ENCODE data around the gene ACAN.

ACAN gene

DNA sequence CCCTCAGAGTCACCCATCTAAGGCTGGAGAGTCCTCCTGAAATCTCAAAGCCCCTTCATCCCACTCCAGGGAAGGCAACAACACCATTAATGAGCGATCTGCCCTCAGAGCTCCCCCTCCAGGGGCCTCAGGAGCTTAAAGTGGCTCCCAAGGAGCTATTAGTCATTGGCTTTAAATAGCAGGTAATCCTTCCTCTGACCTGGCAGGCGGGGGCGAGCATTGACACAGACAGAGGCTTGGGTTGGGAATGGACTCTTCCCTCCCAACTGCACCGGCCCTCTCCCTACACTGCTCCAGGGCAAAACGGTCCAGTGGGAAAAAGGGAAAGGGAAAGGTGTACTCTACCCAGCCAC, 108.5 kb downstream of the ACAN start:
- TF ChIP-seq, protein P1, sequence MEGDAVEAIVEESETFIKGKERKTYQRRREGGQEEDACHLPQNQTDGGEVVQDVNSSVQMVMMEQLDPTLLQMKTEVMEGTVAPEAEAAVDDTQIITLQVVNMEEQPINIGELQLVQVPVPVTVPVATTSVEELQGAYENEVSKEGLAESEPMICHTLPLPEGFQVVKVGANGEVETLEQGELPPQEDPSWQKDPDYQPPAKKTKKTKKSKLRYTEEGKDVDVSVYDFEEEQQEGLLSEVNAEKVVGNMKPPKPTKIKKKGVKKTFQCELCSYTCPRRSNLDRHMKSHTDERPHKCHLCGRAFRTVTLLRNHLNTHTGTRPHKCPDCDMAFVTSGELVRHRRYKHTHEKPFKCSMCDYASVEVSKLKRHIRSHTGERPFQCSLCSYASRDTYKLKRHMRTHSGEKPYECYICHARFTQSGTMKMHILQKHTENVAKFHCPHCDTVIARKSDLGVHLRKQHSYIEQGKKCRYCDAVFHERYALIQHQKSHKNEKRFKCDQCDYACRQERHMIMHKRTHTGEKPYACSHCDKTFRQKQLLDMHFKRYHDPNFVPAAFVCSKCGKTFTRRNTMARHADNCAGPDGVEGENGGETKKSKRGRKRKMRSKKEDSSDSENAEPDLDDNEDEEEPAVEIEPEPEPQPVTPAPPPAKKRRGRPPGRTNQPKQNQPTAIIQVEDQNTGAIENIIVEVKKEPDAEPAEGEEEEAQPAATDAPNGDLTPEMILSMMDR (conservative IDR thresholded peaks at IDR 0.05; ENCODE audit: low read depth, low read length) = peak; percentile 30
- H3K4me3 ChIP-seq (ENCODE audit: low read length) = peak overlapping the region; percentile 88
- peak; percentile 78 for DNase-seq (ENCODE audit: low read depth)

DNA sequence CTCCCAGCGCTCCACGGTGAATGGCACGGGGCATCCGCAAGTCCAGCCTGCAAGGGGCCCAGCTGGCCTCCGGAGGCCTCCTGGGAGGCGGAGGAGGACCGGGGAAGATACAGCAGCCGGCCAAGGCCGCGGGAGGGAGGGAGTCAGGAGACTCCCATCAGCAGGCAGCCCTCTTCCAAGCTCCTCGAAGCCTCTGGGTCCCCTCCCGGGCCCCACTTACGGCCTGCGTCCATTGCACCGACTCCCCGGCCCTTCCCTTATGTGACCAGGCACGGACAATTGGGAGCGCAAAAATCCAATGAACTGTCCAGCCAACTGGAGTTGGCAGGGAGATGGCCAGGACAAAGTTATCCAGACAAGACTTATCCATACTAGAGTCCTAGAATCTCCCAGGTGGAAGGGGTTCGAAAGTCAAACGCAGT, 109.3 kb downstream of the ACAN start:
- DNase-seq (ENCODE audit: low read depth) = no peak
- TF ChIP-seq, protein P1 (conservative IDR thresholded peaks at IDR 0.05; ENCODE audit: low read depth, low read length) = no peak

DNA sequence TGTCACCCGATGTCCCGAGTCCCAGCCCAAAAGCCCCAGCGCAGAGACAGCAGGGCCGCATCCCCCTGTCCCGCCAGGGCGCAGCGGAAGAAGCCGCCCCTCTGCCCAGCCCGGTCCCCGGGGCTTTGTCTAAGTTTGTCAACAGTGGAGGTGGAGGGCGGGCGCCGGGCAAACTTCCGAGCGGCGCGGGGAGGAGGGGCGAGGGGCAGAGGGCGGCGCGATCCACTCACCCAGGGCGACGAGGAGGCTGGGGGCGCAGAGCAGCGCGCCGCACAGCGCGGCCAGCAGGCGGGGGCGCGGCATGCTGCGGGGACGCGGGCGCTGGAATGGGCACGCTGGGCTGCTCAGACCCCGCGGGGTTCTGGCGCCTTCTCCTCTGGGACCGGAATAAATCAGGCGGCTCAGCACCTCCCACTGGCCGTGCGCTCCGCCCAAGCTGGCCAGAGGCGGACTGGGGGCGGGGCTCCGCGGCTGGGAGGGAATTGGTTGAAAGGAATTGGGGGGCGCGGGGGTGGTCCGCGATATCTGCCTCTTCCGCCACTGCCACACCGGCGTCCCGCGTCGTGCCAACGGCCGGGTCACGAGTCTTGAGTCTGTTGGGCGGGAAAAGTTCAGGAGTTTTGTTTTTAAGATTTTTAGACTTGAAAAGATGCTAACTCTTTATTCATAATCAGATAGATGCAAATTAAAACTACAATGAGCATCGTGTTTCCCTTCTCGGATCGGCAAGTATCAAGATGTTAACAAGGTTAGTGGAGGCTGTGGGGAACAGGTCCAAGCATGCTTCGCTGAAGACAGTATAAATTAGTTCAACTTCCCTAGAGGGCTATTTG, 110.0 kb downstream of the ACAN start, which contains the start of gene MFGE8:
Gene MFGE8 (minus strand): TSS at position 363 of the 833 bp plus-strand sequence. CDS start 60 bp downstream, at position 303.
- peak; percentile 49 for DNase-seq (ENCODE audit: low read depth)
- TF ChIP-seq, protein P1 (conservative IDR thresholded peaks at IDR 0.05; ENCODE audit: low read depth, low read length) = no peak
- peak within 1 kb of the TSS; percentile 88 for H3K4me3 ChIP-seq (ENCODE audit: low read length)

More for the DNA sequence above, 109.3 kb downstream of the ACAN start:
- peak overlapping the region; percentile 88 for H3K4me3 ChIP-seq (ENCODE audit: low read length)

DNA sequence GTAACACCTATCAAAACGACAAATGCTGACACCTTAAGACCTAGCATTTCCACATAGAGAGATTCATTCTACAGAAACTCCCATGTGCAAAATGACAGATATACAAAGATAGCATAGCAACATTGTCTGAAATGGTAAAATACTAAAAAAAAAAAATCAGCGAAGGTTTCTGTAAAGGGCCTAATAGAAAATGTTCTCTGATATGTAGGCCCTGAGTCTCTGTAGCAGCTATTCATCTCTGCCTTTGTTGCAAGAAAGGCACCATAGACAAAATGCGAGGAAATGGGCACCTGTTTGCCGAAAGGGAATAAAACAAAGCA, 110.6 kb downstream of the ACAN start:
- H3K4me3 ChIP-seq (ENCODE audit: low read length) = peak overlapping the region; percentile 88
- TF ChIP-seq, protein P1 (conservative IDR thresholded peaks at IDR 0.05; ENCODE audit: low read depth, low read length) = no peak
- no peak for DNase-seq (ENCODE audit: low read depth)

DNA sequence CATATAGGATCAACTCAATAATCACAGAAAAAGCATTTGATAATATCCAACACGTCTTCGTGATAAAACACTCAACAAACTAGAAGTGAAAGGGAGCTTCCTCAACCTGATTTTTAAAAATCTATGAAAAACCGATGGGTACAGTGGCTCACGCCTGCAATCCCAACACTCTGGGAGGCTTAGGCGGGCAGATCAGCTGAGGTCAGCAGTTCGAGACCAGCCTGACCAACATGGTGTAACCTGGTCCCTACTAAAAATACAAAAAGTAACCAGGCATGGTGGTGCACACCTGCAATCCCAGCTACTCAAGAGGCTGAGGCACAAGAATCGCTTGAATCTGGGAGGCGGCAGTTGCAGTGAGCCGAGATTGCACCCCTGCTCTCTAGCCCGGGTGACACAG, 112.1 kb downstream of the ACAN start:
- H3K4me3 ChIP-seq (ENCODE audit: low read length) = no peak overlapping the region
- no peak for DNase-seq (ENCODE audit: low read depth)
- TF ChIP-seq, protein P1 (conservative IDR thresholded peaks at IDR 0.05; ENCODE audit: low read depth, low read length) = no peak

DNA sequence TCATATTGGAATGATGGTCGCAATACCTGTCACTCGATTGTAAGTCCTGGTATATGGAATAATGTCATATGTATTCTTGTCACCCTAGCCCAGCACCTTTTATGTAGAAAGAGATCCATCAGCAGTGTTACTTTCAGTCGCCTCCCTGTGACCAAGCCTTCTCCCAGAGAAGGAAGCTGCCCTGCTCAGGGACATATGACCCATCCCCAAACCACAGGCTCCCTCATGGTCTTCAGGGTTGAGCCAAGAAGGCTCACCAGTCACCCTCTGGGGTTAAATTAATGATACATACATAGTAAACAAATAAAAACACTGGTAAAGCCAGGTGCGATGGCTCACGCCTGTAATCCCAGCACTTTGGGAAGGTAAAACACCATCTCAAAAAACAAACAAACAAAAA, 114.5 kb downstream of the ACAN start:
- TF ChIP-seq, protein P1 (conservative IDR thresholded peaks at IDR 0.05; ENCODE audit: low read depth, low read length) = no peak
- DNase-seq (ENCODE audit: low read depth) = no peak
- no peak overlapping the region for H3K4me3 ChIP-seq (ENCODE audit: low read length)

DNA sequence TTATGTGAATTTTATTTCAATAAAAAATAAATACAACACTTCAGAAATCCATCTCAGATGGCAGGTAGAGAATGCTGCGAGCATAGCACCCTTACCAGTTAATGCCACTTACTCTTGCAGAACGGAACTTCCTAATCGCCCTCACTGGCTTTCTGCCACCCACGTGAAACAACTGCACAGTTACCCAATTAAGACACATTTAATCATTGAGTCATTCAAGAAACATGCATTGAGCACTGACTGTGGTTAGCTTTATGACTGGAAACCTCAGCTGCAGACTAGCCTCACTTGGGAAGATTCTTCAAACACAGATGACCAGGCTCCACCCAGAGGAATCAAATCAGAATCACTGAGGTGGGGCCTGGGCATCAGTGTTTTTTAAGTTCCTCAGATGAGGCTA, 115.5 kb downstream of the ACAN start:
- no peak overlapping the region for H3K4me3 ChIP-seq (ENCODE audit: low read length)
- DNase-seq (ENCODE audit: low read depth) = peak; percentile 99
- TF ChIP-seq, protein P1 (conservative IDR thresholded peaks at IDR 0.05; ENCODE audit: low read depth, low read length) = no peak
